ENCODE measurements around the gene SEPHS1. TPM values are rescaled to one million over a fixed set of nuclear protein-coding genes. Genes with fewer than 3 reads are reported as not detected.
"Not testable (repeated sequence)": the region's sequence is repeated elsewhere in the genome, so short reads cannot be mapped to it uniquely, and the experiment has no call there.

The SEPHS1 gene
- total and polyA plus RNA-seq, 2 experiments from 2014 or later: 45.9 to 52.8 TPM

GRCh38 chr10:13291061-13291460, 57.0 kb downstream of the SEPHS1 start:
- Histone ChIP-seq H3K9me3 (ENCODE audit: low read depth) (no peaks in the 10 kb centered on the region), H3K4me1 (ENCODE audit: insufficient read depth) (no peaks in the 10 kb centered on the region), H3K9me2 (replicated peaks; ENCODE audit: insufficient read depth) (no peaks in the 10 kb centered on the region), H3K27ac (no peak overlapping the region), H3K79me2 (no peaks in the 10 kb centered on the region), H3K4me2 (no peak overlapping the region), H3K4me3 (no peak overlapping the region), H4K20me1 (ENCODE audit: insufficient read depth, poor library complexity, severe bottlenecking) (no peaks in the 10 kb centered on the region), H3K27me3 (no peaks in the 10 kb centered on the region), H3K36me3 (replicated peaks; ENCODE audit: insufficient read depth, low read depth) (no peaks in the 10 kb centered on the region), H2AFZ (no peak overlapping the region)
- no peak for TF ChIP-seq EZH2phosphoT487 (IDR thresholded peaks at IDR 0.05; ENCODE audit: low read depth, severe bottlenecking, unreplicated experiment)
- WGBS (ENCODE audit: low lambda C conversion rate, missing lambda C conversion rate): 92% methylated on average over 4 of the region's 4 CpGs
- DNase-seq (ENCODE audit: low spot score): no peak

- Histone ChIP-seq H3K36me3 (replicated peaks; ENCODE audit: insufficient read depth, low read depth) (no peaks in the 10 kb centered on the region), H3K9me2 (replicated peaks; ENCODE audit: insufficient read depth) (no peaks in the 10 kb centered on the region), H3K27me3 (no peaks in the 10 kb centered on the region), H3K4me1 (ENCODE audit: insufficient read depth) (no peaks in the 10 kb centered on the region), H3K4me3 (no peak overlapping the region), H3K9me3 (ENCODE audit: low read depth) (no peaks in the 10 kb centered on the region), H2AFZ (no peak overlapping the region), H3K27ac (peak overlapping the region; percentile 53), H4K20me1 (ENCODE audit: insufficient read depth, poor library complexity, severe bottlenecking) (no peaks in the 10 kb centered on the region), H3K79me2 (no peaks in the 10 kb centered on the region), H3K4me2 (no peak overlapping the region)
- 95% methylated on average over 4 of the region's 4 CpGs for WGBS (ENCODE audit: low lambda C conversion rate, missing lambda C conversion rate)
- DNase-seq (ENCODE audit: low spot score): no peak
- TF ChIP-seq EZH2phosphoT487 (IDR thresholded peaks at IDR 0.05; ENCODE audit: low read depth, severe bottlenecking, unreplicated experiment): no peak
- TF ChIP-seq EZH2 (IDR thresholded peaks at IDR 0.05; ENCODE audit: borderline replicate concordance): no peak
- TF ChIP-seq CTCF (IDR thresholded peaks at IDR 0.05; ENCODE audit: poor library complexity): no peak
Observed at GRCh38 chr10:13284050-13284449, 64.0 kb downstream of the SEPHS1 start.

- not testable (repeated sequence) for H3K79me2 ChIP-seq; H3K4me3 ChIP-seq; DNase-seq (ENCODE audit: low spot score); H3K9me2 ChIP-seq (replicated peaks; ENCODE audit: insufficient read depth); H2AFZ ChIP-seq; H3K36me3 ChIP-seq (replicated peaks; ENCODE audit: insufficient read depth, low read depth); H3K4me2 ChIP-seq; H3K27me3 ChIP-seq; H3K27ac ChIP-seq; H3K4me1 ChIP-seq (ENCODE audit: insufficient read depth); H4K20me1 ChIP-seq (ENCODE audit: insufficient read depth, poor library complexity, severe bottlenecking); H3K9me3 ChIP-seq (ENCODE audit: low read depth)
- 96% methylated on average over 6 of the region's 6 CpGs for WGBS (ENCODE audit: low lambda C conversion rate, missing lambda C conversion rate)
Observed at GRCh38 chr10:13282348-13282747, 65.7 kb downstream of the SEPHS1 start.

GRCh38 chr10:13276749-13277365, 71.2 kb downstream of the SEPHS1 start:
- 76% methylated on average over 4 of the region's 4 CpGs for WGBS (ENCODE audit: low lambda C conversion rate, missing lambda C conversion rate)
- no peaks in the 10 kb centered on the region for H3K9me2 ChIP-seq (replicated peaks; ENCODE audit: insufficient read depth)
- no peak overlapping the region for H2AFZ ChIP-seq
- no peak for DNase-seq (ENCODE audit: low spot score)
- H3K4me1 ChIP-seq (ENCODE audit: insufficient read depth): no peaks in the 10 kb centered on the region
- no peak overlapping the region for H3K27ac ChIP-seq
- no peaks in the 10 kb centered on the region for H3K9me3 ChIP-seq (ENCODE audit: low read depth)
- H3K79me2 ChIP-seq: no peaks in the 10 kb centered on the region
- H4K20me1 ChIP-seq (ENCODE audit: insufficient read depth, poor library complexity, severe bottlenecking): no peaks in the 10 kb centered on the region
- no peaks in the 10 kb centered on the region for H3K36me3 ChIP-seq (replicated peaks; ENCODE audit: insufficient read depth, low read depth)
- no peak overlapping the region for H3K4me2 ChIP-seq
- no peaks in the 10 kb centered on the region for H3K27me3 ChIP-seq
- no peak overlapping the region for H3K4me3 ChIP-seq
- TF ChIP-seq EZH2 (IDR thresholded peaks at IDR 0.05; ENCODE audit: borderline replicate concordance) (no peak), CTCF (IDR thresholded peaks at IDR 0.05; ENCODE audit: poor library complexity) (peak; percentile 34), EZH2phosphoT487 (IDR thresholded peaks at IDR 0.05; ENCODE audit: low read depth, severe bottlenecking, unreplicated experiment) (no peak)

GRCh38 chr10:13276146-13276545, 71.9 kb downstream of the SEPHS1 start:
- H3K27me3 ChIP-seq; H2AFZ ChIP-seq; H3K27ac ChIP-seq; H3K9me3 ChIP-seq (ENCODE audit: low read depth); H3K4me2 ChIP-seq; H3K79me2 ChIP-seq; H3K9me2 ChIP-seq (replicated peaks; ENCODE audit: insufficient read depth); H3K4me1 ChIP-seq (ENCODE audit: insufficient read depth); DNase-seq (ENCODE audit: low spot score); H3K4me3 ChIP-seq; H3K36me3 ChIP-seq (replicated peaks; ENCODE audit: insufficient read depth, low read depth); H4K20me1 ChIP-seq (ENCODE audit: insufficient read depth, poor library complexity, severe bottlenecking): not testable (repeated sequence)
- WGBS (ENCODE audit: low lambda C conversion rate, missing lambda C conversion rate): 98% methylated on average over 11 of the region's 11 CpGs
